ENCODE data around the gene KLRG1.

Gene KLRG1

GRCh38 chr12:8989413-8989812, at the start of gene KLRG1:
Gene KLRG1, plus strand, starts transcription at chr12:8989546. Its CDS starts 90 bp downstream, at chr12:8989636.
- in situ Hi-C loops (cut with MboI; ENCODE audit: low sequenced_read_pairs), result no loop called here

DNA sequence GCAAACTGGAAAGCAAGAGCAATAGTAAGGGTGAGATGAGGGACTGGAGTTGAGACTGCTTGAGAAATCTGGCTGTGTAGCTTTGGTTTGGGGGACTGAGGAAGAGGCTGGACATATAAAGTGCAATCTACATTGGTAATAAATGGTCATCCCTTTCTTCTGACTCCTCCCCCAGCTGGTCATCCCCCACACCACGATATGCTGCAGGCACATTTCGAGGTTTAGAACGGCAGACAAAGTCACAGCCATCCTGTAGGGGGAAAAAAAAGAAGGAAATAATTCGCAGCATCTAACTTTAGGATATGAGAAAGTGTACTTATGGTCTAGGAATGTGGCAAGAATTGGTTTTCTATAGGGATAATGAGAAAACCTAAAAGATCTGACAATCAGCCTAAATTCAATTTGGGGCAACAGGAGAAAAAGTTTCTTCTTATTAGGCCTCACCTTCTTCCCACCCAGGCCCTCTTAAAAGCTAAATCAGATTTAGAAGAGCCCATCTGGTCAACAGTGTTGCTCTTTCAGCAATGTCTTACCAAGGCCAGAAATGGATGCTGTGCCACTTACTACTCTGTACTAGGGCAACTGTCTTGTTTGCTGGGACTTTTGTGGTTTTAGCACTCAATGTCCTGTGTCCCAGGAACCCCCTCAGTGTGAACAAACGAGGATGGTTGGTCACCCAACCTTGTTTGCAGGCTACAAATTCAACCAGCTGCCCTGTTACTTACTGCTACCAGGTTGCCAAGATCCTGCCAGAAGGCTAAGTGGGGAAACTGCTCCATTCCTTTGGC, 47.5 kb upstream of the KLRG1 start:
- in situ Hi-C loops (cut with MboI; ENCODE audit: low sequenced_read_pairs), result no loop called here

GRCh38 chr12:8943565-8944186, 45.7 kb upstream of the KLRG1 start:
- in situ Hi-C loops (cut with MboI; ENCODE audit: low sequenced_read_pairs), result no loop called here

DNA sequence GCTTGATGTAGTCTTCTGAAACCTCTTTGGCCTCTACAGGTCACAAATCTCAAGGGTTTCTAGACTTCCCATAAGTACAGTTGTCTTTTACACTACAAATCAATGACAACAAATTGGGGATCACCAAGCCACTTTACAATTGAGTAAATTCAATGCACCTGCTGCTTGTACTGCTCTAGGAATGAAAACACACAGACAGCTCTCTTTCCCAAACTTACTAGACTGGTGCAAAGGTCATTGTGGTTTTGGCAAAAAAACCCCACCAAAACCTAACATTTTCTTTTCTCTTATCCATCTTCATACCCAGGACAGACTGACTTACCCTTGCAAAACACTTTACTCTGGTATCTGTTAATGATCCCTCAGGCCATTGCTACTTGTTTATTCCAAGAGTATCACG, 42.6 kb upstream of the KLRG1 start:
- in situ Hi-C loops (cut with MboI; ENCODE audit: low sequenced_read_pairs), result no loop called here

DNA sequence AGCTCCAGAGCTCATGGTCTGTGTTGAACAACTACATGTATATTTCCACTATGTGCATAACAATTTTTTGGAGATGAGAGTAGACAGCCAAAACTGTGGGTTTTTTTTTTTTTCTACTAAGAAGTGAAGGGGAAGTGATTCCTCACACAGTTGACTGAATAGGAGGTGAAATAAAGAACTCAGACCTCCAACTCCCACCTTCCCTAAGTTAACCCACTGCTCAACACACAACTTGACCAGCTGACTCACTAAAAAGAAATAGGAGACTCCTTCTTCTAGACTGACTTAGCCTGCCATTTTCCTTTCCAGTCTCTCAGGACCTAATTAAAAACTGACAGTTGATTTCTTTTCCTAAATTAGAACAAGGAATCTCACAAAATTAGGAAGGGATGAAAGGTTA, 41.6 kb upstream of the KLRG1 start:
- in situ Hi-C loops (cut with MboI; ENCODE audit: low sequenced_read_pairs), result no loop called here

DNA sequence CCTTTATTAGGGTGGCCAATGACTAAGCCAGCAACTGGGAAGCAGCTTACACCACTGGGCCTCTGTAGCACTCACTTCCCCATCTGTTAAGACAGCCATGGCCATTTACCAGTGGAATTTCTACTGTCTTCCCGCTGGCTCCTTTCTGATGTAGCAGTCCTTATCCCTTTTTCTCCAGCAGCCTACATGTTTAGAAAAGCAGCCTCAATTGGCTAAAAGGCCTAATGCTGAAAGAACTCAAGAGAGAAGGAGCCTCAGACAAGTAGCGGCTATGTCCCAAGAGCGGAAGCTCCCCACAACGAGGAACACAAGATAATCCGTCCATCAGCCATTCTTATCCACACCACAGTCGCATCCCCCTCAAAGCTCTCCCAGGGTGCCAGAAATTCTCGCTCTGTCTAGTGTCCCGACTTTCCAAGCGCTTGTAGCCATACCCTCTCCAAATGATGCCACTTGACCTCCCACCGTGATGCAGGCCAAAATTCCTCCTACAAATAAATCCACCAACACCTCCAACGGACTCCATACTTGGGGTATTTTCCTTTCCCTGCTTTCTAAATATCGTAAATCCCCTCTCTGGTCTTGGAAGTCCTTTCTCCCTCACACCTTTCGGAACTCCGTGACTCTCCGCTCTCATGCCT, 40.5 kb upstream of the KLRG1 start:
- in situ Hi-C loops (cut with MboI; ENCODE audit: low sequenced_read_pairs), result no loop called here

DNA sequence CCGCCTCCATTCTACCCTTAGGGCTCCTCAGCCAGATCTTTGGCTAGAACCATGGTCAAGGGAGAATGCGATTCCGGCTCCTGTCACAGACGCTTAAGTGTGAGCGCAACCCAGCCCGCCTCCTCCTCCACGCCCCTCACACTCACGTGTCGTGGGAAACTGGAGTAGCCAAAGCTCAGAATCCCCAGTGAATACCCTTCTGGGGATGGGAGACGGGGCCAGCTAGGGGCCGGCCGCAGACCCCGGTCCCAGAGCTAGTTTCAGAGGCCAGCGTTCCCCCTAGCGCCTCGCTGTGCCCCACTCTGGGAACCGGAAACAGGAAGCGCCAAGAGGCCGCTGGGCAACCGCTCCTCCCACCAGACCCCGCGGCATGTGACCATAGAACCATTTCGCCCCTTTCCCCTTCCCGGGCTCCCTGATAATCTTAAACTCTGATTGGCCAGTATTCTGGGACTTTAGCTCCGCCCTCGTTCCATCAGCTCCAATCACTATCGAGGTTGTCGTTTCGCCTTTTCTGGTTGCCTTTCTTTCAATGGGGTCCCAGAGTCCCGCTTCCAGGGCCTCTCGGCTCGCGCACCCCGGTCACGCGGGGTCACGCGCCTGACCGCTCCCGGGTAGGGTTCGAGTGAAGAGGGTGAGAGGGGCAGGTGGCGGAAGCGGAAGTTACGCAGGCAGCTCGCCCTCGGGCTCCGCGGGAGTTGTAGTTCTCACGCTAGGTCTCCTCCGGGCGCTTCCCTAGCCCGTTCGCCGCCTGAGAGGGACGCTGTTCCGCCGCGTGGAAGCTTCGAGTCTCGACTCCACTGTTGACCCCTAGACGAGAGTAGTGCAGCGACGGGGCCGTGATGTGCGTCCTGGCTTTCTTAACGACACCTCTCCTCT, 39.8 kb upstream of the KLRG1 start, which contains the start of gene M6PR:
M6PR (minus strand) TSS at position 304 of the 879 bp plus-strand sequence. CDS start 3,241 bp downstream, outside the sequence.
- in situ Hi-C loops (cut with MboI; ENCODE audit: low sequenced_read_pairs), result no loop called here

DNA sequence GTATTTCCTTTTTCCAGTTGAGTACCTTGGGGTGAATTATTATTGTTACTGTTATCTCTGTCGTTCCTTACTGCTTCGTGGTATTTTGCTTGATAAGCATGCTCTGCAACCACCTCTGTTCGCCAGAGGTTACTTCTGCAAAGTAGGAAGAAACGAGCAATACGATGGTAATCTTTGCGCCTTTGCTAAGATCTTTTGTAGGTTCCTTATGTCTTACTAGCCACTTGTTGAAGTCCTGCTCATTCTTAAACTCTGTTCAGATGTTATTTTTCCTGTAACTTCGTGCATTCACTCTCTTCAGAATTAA, 39.2 kb upstream of the KLRG1 start:
- in situ Hi-C loops (cut with MboI; ENCODE audit: low sequenced_read_pairs), result no loop called here

GRCh38 chr12:8950702-8951478, 38.5 kb upstream of the KLRG1 start:
- in situ Hi-C loops (cut with MboI; ENCODE audit: low sequenced_read_pairs), result no loop called here

- in situ Hi-C loops (cut with MboI; ENCODE audit: low sequenced_read_pairs), result no loop called here
Observed at GRCh38 chr12:8951744-8952143, 37.6 kb upstream of the KLRG1 start.

GRCh38 chr12:8953773-8954402, 35.5 kb upstream of the KLRG1 start:
- in situ Hi-C loops (cut with MboI; ENCODE audit: low sequenced_read_pairs), result no loop called here

DNA sequence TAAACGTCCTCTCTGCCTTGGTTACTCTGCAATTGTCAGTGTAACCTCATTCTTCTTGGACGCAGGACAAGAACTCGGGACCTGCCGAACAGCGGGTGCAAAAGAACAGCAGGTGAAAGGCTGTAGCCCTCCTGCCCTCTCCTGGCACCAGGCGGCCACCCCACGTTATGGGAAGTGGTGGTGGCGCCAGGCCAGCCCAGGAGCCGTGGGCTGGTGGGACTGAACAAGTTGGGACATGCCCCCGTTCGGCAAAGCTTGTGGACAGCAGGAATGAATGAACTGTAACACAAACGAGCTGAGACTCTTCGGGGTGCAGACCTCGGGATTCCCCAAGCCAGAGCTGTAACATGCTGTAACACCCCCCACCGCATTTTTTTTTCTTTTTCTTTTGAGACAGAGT, 33.3 kb upstream of the KLRG1 start:
- in situ Hi-C loops (cut with MboI; ENCODE audit: low sequenced_read_pairs), result no loop called here

DNA sequence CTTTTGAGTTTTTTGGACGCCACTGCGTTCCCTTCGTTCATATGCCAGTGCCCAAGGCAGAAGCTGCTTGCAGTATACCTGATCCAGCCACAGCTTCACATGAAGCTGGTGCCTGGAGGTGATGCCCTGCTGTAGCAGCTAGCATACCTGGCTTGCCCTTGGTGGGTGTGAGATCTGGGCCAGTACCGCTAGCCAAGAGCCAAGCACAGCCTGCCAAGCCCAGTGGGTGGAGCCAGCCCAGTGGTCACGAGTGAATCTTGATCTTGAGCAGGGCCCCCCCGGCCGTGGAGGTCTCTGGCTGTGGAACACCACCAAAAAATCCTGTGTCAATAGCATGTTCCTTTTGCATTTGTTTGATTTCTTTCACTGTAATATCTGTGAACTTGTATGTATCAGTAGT, 32.6 kb upstream of the KLRG1 start:
- in situ Hi-C loops (cut with MboI; ENCODE audit: low sequenced_read_pairs), result no loop called here

DNA sequence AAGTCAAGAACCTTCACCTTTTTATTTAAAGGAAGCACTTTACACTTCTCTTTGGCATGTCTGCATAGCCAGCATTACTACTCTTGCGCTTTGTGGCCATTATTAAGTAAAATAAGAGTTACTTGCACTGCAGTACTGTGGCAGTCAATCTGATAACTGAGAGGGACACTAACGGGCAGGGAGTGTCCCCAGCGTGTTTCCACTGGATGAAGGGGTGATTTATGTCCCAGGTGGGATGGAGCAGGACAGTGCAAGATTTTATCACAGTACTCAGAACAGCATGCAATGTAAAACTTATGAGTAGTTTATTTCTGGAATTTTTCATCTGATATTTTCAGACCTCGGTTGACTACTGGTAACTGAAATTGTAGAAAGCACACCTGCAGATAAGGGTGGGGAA, 31.8 kb upstream of the KLRG1 start:
- in situ Hi-C loops (cut with MboI; ENCODE audit: low sequenced_read_pairs), result no loop called here

DNA sequence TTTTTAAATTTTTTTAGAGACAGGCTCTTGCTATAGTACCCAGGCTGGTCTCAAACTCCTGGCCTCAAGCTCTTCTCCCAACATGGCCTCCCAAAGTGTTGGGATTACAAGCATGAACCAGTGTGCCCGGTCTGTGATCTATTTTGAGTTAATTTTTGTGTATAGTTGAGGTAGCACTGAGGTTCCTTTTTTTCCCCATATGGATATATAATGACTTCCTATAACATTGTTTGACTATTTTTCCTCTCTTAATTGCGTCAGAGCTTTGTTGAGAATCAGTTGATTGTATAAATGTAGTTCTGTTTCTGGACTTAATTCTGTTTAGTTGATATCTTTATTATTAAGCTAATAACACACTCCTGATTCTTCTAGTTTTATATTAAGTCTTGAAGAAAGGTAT, 31.3 kb upstream of the KLRG1 start:
- in situ Hi-C loops (cut with MboI; ENCODE audit: low sequenced_read_pairs), result no loop called here

GRCh38 chr12:8960176-8960575, 29.2 kb upstream of the KLRG1 start:
- in situ Hi-C loops (cut with MboI; ENCODE audit: low sequenced_read_pairs), result no loop called here

DNA sequence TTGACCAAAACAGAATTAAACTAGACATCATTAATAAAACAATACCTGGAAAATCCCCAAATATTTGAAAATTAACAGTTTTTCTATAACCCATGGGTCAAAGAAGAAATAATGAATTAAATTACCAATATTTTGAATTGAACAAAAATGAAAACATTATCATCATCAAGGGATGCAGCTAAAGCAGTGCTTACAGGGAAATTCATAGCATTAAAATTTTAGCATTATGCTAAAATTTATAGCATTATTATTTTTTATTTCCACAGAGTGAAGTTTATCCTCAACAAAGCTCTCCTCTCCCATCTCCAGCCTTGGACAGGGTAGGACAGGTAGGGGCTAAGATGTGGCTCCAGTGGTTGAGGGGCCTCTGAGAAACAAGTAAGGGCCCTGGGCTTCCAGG, 20.6 kb upstream of the KLRG1 start:
- in situ Hi-C loops (cut with MboI; ENCODE audit: low sequenced_read_pairs), result no loop called here

DNA sequence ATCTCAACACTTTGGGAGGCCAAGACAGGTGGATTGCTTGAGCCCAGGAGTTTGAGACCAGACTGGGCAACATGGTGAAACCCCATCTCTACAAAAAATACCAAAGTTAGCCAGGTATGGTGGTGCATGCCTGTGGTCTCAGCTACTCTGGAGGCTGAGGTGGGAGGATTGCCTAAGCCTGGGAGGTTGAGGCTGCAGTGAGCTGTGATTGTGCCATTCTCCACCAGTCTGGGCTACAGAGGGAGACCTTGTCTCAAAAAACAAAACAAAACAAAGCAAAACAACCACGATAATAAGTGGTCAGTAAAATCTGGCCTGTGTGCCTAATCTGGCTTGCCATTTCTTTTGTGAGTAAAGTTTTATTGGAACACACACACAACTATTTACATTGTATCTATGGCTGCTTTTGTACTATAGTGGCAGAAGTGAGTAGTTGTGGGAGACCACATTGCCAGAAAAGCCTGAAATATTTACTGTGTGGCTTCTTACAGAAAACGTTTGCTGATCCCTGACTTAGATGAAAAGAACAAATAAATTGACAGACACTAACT, 19.4 kb upstream of the KLRG1 start:
- in situ Hi-C loops (cut with MboI; ENCODE audit: low sequenced_read_pairs), result no loop called here

DNA sequence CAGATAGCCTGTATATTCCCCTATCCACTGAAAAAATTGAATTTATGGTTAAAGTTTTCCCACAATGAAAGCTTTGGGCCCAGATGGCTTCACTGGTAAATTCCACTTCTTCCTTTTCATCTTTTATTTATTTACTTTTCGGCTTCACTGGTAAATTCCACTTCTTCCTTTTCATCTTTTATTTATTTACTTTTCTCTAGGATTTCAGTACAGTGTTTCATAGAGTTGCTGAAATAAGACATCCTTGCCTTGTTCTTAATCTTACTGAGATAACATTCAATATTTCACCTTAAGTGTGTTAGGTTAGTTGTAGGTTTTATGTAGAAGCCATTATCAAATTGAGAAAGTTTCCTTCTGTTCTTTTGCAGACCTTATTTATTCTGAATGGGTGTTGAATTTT, 18.9 kb upstream of the KLRG1 start:
- in situ Hi-C loops (cut with MboI; ENCODE audit: low sequenced_read_pairs), result no loop called here

- in situ Hi-C loops (cut with MboI; ENCODE audit: low sequenced_read_pairs), result no loop called here
Observed at GRCh38 chr12:8980137-8980536, 9.2 kb upstream of the KLRG1 start.

Measured in HL-60/S4 (cell line).